ENCODE measurements around the gene SCRN3. TPM values are rescaled to one million over a fixed set of nuclear protein-coding genes. Genes with fewer than 3 reads are reported as not detected.

Gene SCRN3
- polyA plus RNA-seq, 1 donor (not counting 4 experiments of a cell fraction or from before 2014, with no cell fraction given) = 18.6 TPM

GRCh38 chr2:174428214-174428613 is 32.7 kb downstream of the SCRN3 start:
- FAIRE-seq = no peak
- H3K4me2 ChIP-seq (ENCODE audit: control insufficient read depth, extremely low read depth, insufficient read depth, low read depth, low read length) = no peak overlapping the region
- dilution Hi-C loops (cut with MboI; ENCODE audit: extremely low pct_ligation_motif_present, low sequenced_read_pairs) = no loop called here

GRCh38 chr2:174430066-174430465 is 34.5 kb downstream of the SCRN3 start:
- TF ChIP-seq EZH2 (IDR thresholded peaks at IDR 0.05; ENCODE audit: low read length) = no peak
- TF ChIP-seq, protein P1, sequence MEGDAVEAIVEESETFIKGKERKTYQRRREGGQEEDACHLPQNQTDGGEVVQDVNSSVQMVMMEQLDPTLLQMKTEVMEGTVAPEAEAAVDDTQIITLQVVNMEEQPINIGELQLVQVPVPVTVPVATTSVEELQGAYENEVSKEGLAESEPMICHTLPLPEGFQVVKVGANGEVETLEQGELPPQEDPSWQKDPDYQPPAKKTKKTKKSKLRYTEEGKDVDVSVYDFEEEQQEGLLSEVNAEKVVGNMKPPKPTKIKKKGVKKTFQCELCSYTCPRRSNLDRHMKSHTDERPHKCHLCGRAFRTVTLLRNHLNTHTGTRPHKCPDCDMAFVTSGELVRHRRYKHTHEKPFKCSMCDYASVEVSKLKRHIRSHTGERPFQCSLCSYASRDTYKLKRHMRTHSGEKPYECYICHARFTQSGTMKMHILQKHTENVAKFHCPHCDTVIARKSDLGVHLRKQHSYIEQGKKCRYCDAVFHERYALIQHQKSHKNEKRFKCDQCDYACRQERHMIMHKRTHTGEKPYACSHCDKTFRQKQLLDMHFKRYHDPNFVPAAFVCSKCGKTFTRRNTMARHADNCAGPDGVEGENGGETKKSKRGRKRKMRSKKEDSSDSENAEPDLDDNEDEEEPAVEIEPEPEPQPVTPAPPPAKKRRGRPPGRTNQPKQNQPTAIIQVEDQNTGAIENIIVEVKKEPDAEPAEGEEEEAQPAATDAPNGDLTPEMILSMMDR (optimal IDR thresholded peaks at IDR 0.05 in 1 of 3, IDR thresholded peaks at IDR 0.05 in 1 of 3, conservative IDR thresholded peaks at IDR 0.05 in 1 of 3; ENCODE audit: extremely low read depth in 1 of 3, insufficient read depth in 2 of 3, low read length in 3 of 3) = no peak
- no peaks in the 10 kb centered on the region for H3K4me1 ChIP-seq (ENCODE audit: control insufficient read depth, extremely low read depth, insufficient read depth, low read length)
- peaks cover 0 to 3% of the 10 kb centered on the region in 2 experiments for H3K36me3 ChIP-seq (ENCODE audit: control insufficient read depth in 2 of 2, extremely low read depth in 1 of 2, insufficient read depth in 2 of 2, low read length in 2 of 2)
- no peaks in the 10 kb centered on the region for H3K9me1 ChIP-seq (ENCODE audit: control insufficient read depth, extremely low read depth, insufficient read depth, low read length)
- no peak for DNase-seq (ENCODE audit: low read depth, low spot score)
- no peaks in the 10 kb centered on the region for H3K79me2 ChIP-seq (ENCODE audit: control insufficient read depth, insufficient read depth, low read length)
- no peaks in the 10 kb centered on the region for H3K9me3 ChIP-seq (ENCODE audit: control insufficient read depth, low read depth, low read length)
- no peaks in the 10 kb centered on the region for H3K27me3 ChIP-seq (ENCODE audit: control insufficient read depth, extremely low read depth, insufficient read depth, low read length)
- no peak overlapping the region for H2AFZ ChIP-seq (ENCODE audit: control insufficient read depth, low read length)
- H3K4me3 ChIP-seq (ENCODE audit: control insufficient read depth in 2 of 3, extremely low read depth in 1 of 3, insufficient read depth in 2 of 3, low read depth in 1 of 3, low read length in 3 of 3) = no peak overlapping the region
- H3K9ac ChIP-seq (ENCODE audit: control insufficient read depth, extremely low read depth, insufficient read depth, low read length) = no peak overlapping the region
- dilution Hi-C loops (cut with MboI; ENCODE audit: extremely low pct_ligation_motif_present, low sequenced_read_pairs) = no loop called here
- no peak overlapping the region for H3K4me2 ChIP-seq (ENCODE audit: control insufficient read depth, extremely low read depth, insufficient read depth, low read depth, low read length)
- no peaks in the 10 kb centered on the region for H4K20me1 ChIP-seq (ENCODE audit: control insufficient read depth, extremely low read depth, insufficient read depth, low read length)
- FAIRE-seq = no peak
- no peak overlapping the region for H3K27ac ChIP-seq (ENCODE audit: control insufficient read depth, insufficient read depth, low read length)

More at GRCh38 chr2:174428214-174428613, 32.7 kb downstream of the SCRN3 start:
- Histone ChIP-seq H3K9me1 (ENCODE audit: control insufficient read depth, extremely low read depth, insufficient read depth, low read length) (no peaks in the 10 kb centered on the region), H2AFZ (ENCODE audit: control insufficient read depth, low read length) (no peak overlapping the region), H3K9me3 (ENCODE audit: control insufficient read depth, low read depth, low read length) (no peaks in the 10 kb centered on the region), H3K79me2 (ENCODE audit: control insufficient read depth, insufficient read depth, low read length) (no peaks in the 10 kb centered on the region), H3K4me3 (ENCODE audit: control insufficient read depth in 2 of 3, extremely low read depth in 1 of 3, insufficient read depth in 2 of 3, low read depth in 1 of 3, low read length in 3 of 3) (no peak overlapping the region), H3K36me3 (ENCODE audit: control insufficient read depth in 2 of 2, extremely low read depth in 1 of 2, insufficient read depth in 2 of 2, low read length in 2 of 2) (peaks cover 0 to 3% of the 10 kb centered on the region in 2 experiments), H3K27me3 (ENCODE audit: control insufficient read depth, extremely low read depth, insufficient read depth, low read length) (no peaks in the 10 kb centered on the region), H3K27ac (ENCODE audit: control insufficient read depth, insufficient read depth, low read length) (no peak overlapping the region), H3K9ac (ENCODE audit: control insufficient read depth, extremely low read depth, insufficient read depth, low read length) (no peak overlapping the region), H4K20me1 (ENCODE audit: control insufficient read depth, extremely low read depth, insufficient read depth, low read length) (no peaks in the 10 kb centered on the region), H3K4me1 (ENCODE audit: control insufficient read depth, extremely low read depth, insufficient read depth, low read length) (no peaks in the 10 kb centered on the region)
- DNase-seq (ENCODE audit: low read depth, low spot score) = no peak
- no peak for TF ChIP-seq EZH2 (IDR thresholded peaks at IDR 0.05; ENCODE audit: low read length)
- TF ChIP-seq, protein P1 (optimal IDR thresholded peaks at IDR 0.05 in 1 of 3, IDR thresholded peaks at IDR 0.05 in 1 of 3, conservative IDR thresholded peaks at IDR 0.05 in 1 of 3; ENCODE audit: extremely low read depth in 1 of 3, insufficient read depth in 2 of 3, low read length in 3 of 3) = no peak
